ENCODE data around the gene BFAR. TPM values are rescaled to one million over a fixed set of nuclear protein-coding genes. Genes with fewer than 3 reads are reported as not detected.
"Not testable (repeated sequence)": the region's sequence is repeated elsewhere in the genome, so short reads cannot be mapped to it uniquely, and the experiment has no call there.

BFAR gene, protein sequence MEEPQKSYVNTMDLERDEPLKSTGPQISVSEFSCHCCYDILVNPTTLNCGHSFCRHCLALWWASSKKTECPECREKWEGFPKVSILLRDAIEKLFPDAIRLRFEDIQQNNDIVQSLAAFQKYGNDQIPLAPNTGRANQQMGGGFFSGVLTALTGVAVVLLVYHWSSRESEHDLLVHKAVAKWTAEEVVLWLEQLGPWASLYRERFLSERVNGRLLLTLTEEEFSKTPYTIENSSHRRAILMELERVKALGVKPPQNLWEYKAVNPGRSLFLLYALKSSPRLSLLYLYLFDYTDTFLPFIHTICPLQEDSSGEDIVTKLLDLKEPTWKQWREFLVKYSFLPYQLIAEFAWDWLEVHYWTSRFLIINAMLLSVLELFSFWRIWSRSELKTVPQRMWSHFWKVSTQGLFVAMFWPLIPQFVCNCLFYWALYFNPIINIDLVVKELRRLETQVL
- total RNA-seq, result 47.6 and 72.3 TPM in 2 replicates
- polyA plus RNA-seq (2012), result 49.8 TPM

DNA sequence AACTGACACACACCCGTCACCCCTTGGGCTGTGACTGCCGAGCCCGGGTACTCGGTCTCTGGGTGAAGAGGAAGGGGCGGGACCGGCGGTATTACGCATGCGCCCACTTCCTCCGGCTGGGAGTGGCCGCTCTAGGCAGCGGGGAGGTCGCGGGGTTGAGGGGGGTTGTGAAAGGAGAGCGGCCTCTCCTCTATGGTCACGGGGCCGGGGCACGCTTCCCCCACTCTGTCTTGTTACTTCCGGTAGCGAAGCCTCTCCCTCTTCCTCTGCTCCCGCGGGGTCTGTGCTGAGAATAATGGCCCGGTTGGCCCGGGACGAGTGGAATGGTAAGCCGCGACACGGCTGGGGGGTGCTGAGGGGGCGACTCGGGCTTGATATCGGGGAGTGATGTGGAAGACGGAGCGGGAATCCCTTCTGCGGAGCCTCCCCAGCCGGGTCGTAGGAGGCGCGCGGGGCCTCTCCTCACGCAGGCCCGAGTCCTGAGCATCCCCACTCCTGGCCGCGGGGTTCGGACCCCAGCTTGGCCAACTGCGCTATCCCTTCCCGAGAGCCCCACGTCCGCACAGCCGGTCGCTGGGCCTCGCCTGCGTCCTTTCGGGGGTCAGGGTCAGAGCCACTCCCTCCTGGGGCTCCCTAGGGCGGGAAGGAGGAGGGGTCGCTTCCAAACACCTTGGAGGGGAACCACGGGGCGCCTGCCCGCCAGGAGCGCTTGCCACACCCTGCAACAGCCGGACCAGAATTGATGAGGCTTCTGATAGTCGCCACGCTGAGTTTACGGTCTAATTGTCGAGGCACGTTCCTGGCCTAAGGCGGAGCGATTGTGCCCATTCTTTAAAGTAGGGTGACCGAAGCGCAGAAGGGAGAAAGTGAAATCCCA, at the start of gene BFAR:
Gene BFAR, plus strand, starts transcription at position 259 of the 877 bp plus-strand sequence. CDS start 11,396 bp downstream, outside the sequence.
- peak; percentile 98 for DNase-seq (ENCODE audit: low read depth)

DNA sequence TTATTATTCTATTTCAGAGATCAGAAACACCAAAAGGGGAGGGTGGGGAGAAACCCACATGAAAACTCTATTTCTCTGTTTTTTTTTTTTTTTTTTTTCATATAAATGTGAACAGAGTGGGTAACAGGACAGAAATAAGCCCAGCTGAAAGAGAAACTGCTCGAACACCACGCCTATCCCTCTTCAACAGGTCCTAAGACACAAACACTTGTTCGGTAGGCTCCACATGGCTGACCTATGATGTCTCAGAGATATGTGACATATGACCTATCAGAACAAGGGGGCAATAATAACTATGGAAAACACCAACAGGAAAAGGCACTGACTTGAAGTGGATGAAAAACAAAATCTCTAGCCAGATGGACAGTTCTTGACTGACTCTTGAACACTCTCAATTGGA, 47.5 kb upstream of the BFAR start:
- DNase-seq (ENCODE audit: low read depth), result no peak

DNA sequence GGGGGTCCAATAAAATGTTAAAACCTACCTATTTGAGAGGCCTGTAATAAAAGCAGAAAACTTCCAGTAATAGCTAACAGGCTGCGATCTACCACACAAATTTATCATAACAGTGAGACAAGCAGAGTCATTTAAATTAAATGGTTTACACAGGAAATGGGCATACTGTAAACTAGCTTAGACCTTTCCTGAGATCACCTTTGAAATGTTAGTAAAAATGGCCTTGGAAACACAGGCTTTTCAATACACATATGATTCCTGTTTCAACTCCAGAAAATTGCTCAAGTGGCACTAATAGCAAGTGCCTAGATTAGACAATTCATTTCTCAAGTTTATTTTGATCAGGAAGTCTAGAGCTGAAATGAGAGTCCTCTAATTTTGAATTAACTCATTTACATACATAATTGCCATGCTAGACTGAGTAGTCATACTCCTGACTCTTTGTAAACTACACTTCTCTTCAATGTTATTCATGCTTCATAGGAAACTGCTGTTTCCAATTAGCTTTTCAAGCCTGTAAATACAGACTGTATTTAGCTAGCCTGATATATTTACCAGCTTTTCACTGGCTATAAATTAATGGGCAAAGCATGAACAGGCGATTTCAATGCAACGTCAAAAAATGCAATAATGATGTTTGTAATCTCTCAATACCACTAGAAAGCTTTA, 46.0 kb upstream of the BFAR start:
- DNase-seq (ENCODE audit: low read depth), result no peak

DNA sequence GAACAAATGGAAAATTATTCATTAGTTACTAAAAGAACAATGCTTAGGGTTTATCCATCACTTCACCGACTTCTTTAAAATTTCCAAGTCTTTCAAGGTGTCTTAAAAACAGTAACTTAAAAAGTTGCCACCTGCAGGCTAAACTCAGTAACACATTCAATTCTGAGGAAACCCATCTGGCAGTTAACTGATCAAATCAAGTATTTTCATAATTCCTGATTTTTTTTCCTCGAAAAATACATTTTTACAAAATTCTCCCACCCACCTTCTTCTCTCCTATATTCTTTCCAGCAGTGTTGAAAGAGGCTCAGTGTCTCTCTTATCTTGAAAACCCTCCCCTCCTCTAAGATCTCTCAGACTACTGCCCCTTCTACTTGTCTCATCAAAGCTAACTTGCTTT, 32.6 kb upstream of the BFAR start:
- DNase-seq (ENCODE audit: low read depth), result peak; percentile 21

DNA sequence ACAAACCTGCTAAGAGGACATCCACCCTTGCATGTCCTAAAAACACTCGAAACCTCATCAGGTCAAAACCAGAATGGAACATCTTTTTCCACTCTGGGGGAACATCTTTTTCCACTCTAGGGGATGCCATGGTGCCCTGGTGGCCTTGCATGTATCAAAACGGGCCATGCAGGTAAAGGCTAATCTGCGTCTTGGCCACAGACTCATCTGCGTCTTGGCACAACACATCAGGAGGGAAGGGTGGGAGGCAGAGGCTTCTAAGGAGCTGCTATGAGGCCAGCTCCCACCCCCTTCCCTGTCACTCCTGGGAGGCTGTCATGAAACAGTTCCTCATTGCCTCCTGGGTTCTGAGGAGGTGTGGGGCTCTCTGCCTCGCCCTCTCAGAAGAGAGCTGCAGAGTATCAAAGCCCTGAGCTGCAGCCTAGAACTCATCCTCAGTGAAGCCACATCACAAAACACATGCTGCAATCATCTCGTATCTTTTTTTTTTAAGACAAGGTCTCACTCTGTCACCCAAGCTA, 30.2 kb upstream of the BFAR start:
- DNase-seq (ENCODE audit: low read depth), result no peak

DNA sequence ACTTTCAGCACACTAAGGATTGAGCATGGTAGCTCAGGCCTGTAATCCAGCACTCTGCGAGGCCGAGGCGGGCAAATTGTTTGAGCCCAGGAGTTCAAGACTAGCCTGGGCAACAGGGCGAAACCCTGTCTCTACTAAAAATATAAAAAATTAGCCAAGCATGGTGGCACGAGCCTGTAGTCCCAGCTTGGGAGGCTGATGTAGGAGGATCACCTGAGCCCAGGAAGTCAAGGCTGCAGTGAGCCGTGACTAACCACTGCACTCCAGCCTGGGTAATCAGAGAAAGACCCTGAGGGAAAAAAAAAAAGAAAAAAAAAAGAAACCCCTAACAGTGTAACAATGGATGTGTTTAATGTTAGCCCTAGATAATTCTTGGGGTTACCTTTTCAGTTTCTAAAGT, 26.6 kb upstream of the BFAR start:
- no peak for DNase-seq (ENCODE audit: low read depth)

DNA sequence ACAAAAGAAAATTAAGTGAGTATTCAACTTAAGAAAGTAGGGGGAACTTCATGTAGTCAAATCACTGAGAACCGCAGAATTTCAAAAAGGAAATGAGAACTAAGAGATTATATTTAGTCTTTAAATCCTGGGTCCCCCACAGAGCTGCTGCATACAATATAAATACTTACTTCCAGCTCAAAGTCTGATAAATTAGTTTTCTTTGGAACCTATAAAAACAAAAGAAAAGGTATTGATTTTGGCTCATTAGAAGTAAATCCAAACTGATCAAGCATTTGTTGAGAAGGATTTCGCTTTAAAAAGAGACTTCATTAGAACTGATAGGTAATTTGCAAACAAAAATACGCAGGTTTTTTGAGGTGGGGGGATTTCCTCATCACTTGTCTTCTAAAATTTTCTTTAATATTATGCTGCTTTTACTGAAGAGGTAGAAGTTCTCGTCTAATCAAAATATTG, 24.6 kb upstream of the BFAR start:
- no peak for DNase-seq (ENCODE audit: low read depth)

DNA sequence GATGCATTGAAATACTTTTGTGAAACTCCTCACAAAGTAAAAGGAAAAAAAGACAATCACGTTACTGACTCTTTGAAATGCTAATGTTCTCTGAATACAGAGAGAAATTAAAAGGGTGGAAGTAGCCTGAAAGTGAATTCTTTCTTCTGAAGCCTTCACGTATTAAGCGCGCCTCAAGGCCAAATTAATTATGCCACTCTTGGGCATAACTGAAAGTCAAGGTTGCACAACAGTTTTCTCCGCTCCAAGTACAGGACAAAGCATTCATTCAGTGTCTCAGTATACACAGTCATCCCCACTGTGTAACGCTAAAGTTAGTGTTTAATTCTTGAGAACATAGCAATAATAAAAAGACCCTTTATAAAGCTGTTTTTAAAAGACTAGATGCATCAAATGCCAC, 24.1 kb upstream of the BFAR start:
- DNase-seq (ENCODE audit: low read depth), result no peak

DNA sequence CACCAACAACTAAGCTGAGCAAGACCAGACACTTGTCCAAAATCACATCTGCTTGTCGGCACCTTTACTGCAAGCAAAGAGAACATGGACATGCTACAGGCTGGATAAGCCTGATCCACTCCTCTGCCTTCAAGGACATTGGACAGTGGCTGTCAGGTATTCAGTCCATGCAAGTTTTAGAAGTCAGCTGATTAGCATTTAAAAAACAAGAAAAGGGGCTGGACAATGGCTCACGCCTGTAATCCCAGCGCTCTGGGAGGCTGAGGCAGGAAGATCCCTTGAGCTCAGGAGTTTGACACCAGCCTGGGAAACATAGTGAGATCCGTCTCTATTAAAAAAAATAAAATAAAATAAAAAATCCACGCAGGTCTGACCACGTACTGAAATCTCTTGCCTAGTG, 23.0 kb upstream of the BFAR start:
- no peak for DNase-seq (ENCODE audit: low read depth)

DNA sequence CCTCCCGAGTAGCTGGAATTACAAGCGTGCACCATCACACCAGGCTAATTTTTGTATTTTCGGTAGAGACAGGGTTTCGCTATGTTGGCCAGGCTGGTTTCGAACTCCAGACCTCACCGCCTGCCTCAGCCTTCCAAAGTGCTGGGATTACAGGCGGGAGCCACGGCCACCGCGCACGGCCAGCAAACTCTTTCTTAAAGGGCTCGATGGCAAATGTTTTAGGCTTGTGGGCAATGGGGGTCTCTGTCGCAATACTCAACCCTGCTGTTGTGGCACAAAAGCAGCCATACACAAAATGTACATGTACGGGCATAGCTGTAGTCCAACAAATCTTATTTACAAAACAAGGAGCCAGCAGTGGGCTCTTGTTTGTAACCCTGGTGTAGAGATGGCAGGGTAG, 21.1 kb upstream of the BFAR start:
- DNase-seq (ENCODE audit: low read depth), result no peak

DNA sequence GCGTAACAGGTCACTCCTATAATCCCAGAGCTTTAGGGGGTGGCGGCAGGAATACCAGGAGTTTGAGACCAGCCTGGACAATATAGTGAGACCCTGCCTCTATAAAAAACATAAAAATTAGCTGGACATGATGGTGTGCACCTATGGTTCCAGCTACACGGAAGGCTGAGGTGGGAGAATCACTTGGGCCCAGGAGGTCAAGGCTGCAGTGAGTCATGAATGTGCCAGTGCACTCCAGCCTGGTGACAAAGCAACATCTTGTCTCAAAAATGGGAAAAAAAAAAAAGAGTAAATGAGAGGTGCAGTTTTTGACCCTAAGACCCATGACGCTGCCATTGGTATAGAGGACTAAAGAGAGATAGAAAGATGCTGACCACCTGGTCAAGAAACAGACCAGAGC, 18.8 kb upstream of the BFAR start:
- DNase-seq (ENCODE audit: low read depth), result no peak

DNA sequence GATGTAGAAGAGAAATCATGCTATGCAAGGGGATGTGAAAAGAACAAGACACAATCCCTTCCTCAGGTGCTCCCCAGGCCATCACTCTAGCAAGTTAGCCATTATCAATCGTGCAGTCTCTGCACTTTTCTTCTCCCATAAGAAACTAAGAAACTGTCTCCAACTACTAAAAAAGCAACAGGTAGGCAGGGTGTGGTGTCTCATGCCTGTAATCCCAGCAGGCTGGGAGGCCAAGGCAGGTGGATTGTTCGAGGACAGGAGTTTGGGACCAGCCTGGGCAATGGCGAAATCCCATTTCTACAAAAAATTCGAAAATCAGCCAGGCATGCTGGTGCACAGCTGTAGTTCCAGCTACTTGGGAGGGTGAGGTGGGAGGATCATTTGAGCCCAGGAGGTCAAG, 16.5 kb upstream of the BFAR start:
- no peak for DNase-seq (ENCODE audit: low read depth)

DNA sequence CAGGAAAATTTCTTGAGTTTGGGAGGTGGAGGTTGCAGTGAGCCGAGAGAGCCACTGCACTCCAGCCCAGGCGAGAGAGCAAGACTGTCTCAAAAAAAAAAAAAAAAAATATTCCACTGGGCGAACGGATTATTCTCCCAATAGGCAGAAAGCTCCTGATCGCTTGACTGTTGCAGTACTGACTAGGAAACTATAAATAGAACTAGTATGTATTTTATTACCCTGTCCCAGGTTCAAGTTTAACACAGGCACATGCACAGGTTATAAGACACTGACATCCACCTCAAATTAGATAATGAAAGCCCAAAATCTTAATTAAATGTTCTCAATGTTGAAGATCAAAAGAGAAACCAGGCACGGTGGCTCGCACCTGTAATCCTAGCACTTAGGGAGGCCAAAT, 14.2 kb upstream of the BFAR start:
- DNase-seq (ENCODE audit: low read depth), result no peak

DNA sequence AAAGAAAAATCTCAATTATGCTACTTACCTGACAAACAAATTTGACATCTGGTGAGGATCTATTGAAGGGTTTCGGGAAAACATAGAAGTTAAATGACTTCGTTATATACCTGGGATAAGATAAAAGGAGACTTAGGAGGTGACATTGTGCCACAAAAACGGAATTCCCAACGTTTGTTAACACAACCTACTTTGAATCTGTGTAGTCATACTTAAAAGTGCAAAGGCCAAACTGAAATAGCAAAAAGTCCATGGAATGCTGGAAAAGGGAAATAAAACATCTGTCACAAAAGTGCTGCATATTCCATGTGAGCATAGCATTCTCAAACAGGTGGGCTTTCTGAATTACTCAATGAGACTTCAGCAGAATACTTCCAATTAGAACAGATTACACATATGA, 5.7 kb upstream of the BFAR start:
- no peak for DNase-seq (ENCODE audit: low read depth)

DNA sequence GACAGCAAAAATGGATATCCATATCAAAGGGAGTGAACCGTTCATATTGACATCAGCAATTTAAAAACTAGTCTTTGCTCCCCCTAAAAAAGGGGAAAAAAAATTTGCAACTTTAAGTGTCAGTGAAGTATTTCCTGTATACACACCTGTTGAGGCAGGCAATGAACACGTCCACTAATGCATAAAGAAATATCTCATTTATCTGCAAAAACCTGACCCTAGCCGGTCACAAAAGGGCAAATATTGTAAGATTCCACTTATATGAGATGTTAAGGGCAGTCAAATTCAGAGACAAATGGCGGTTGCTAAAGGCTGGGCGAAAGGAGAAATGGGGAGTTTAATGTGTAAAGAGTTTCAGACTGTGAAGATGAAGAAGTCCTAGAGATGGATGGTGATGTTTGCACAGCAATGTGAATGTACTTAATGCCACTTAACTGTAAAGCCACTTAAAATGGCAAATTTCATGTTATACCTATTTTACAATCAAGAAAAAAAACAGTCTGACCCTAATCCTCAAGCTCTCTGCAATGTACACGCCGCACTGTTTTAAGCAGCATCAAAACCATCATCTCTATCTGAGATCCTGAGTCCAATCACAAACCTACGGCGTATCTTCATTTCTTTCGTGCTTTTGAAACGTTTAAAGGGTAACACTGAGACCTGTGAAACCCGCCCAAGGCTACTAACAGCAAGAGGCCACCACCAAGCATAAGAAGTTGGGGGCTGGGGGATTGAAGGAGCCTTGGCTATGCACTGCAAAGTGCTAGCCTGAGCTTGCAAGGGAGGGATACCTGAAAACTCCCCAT, 3.7 kb upstream of the BFAR start:
- DNase-seq (ENCODE audit: low read depth), result peak; percentile 6

DNA sequence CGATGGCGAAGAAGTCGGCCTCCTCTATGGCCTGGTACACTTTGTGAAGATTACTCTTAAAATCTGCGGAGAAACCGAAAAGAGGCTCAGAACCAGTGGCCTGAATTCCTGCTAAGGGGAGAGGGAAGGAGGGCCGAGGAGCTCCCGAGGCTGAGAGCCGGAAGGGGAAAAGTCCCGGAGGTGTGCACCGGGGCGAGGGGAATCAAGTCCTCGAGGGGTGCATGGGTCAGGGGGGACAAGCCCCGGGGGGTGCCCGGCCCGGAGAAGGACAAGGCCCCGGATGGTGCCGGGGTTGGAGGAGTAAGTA, 3.2 kb upstream of the BFAR start:
- DNase-seq (ENCODE audit: low read depth), result peak; percentile 6

DNA sequence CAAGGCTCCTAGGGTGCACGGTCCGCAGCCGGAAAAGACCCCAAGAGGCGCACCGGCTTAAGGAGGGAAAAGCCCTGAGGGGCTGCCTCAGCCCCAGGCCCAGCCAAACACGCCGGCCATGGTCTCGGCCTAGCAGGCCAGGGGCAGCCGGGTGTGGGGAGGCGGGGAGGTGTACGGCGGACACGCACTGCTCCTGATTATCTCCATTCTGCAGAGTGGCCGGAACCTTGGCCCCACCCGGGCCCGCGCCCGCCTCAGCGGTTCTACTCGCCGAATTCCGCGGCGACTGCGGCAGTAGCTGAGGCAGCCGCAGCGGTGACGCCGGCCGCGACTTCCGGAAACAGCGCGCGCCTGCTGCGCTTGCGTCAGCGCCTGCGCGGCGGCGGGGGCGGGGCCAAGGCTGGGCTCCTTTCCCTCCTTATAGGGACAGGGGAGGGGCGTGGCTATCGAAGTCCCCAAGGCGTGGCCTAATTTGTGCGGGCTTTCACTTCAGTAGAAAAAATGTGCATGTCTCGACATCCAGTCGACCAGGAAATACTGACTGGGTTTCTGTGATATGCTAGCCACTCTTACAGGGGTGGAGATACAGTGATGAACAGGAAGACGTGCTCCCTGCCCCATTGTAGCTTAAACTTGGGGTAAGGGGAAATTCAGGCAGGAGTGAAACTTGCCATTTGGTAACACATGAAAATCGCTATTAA, 2.7 kb upstream of the BFAR start, which contains the start of gene PARN:
Gene PARN, minus strand, starts transcription at position 342 of the 701 bp plus-strand sequence. Its CDS starts 135 bp downstream, at position 207.
- peak; percentile 93 for DNase-seq (ENCODE audit: low read depth)

DNA sequence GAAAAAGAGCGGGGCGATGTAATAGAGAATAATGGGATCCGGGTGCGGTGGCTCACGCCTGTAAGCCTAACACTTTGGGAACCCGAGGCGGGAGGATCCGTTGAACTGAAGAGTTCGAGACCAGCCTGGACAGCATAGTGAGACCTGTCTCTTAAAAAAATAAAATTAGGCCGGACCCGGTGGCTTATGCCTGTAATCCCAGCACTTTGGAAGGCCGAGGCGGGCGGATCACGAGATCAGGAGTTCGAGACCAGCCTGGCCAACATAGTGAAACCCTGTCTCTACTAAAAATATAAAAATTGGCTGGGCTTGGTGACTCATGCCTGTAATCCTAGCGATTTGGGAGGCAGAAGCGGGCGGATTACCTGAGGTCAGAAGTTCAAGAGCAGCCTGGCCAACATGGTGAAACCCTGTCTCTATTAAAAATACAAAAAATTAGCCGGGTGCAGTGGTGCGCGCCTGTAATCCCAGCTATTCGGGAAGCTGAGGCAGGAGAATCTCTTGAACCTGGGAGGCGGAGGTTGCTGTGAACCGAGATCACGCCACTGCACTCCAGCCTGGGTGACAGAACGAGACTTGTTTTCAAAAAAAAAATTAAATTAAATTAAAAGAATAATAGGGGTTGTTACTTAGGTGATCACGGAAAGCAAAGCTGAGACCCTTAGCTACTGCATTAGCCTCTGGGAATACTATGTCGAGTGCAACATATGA, 2.0 kb upstream of the BFAR start:
- not testable (repeated sequence) for DNase-seq (ENCODE audit: low read depth)

DNA sequence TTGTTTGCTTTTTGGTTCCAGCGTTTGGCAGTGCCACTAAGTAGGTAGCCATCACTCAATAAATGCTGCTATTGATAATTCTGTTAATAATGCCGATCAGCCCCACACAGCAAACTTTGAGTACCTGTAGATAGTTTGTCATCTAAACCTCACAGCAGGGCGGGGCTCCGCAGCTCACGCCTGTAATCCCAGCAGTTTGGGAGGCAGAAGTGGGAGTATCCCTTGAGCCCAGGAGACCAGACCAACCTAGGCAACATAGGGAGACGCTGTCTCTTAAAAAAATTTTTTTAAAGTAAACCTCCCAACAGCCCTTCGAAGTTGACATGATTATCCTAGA, 1.6 kb downstream of the BFAR start:
- no peak for DNase-seq (ENCODE audit: low read depth)

Measured in myocyte (in vitro differentiated cells).